Airway epithelial cell (primary cell): ENCODE results near the gene TRAPPC2L. TPM values are rescaled to one million over a fixed set of nuclear protein-coding genes. Genes with fewer than 3 reads are reported as not detected.

Source experiments
- total RNA-seq: library from RNA; depleted of rRNA; stranded (reverse); fragments of >200 nt; gene quantifications from 2 replicates; pipeline ENCODE4 v1.2.3, GENCODE V29; 2015

Gene TRAPPC2L
- 38.0 and 46.8 TPM in 2 replicates for total RNA-seq

GRCh38 chr16:88856828-88857727, at the start of gene TRAPPC2L, which contains the start of gene GALNS:
TRAPPC2L (plus strand) TSS chr16:88857127; CDS start chr16:88857151, 24 bp downstream.
GALNS (minus strand) TSS chr16:88856947; CDS start chr16:88856877, 70 bp downstream.

GRCh38 chr16:88811769-88812512, 45.0 kb upstream of the TRAPPC2L start, which contains the start of gene APRT:
APRT (minus strand) TSS chr16:88811928; CDS start chr16:88811899, 29 bp downstream.

GRCh38 chr16:88866151-88866920, 9.4 kb downstream of the TRAPPC2L start, which contains the start of gene PABPN1L:
PABPN1L (minus strand) TSS chr16:88866660; CDS start chr16:88866606, 54 bp downstream.

Other genes starting within 250 kb of the TRAPPC2L start
- not detected in 2 replicates for gene IL17C, start 218.6 kb upstream of the TRAPPC2L start, total RNA-seq
- 259 and 301 TPM in 2 replicates for gene CYBA, start 206.1 kb upstream of the TRAPPC2L start, total RNA-seq
- 198 and 203 TPM in 2 replicates for gene MVD, start 194.0 kb upstream of the TRAPPC2L start, total RNA-seq
- 0.70 and 0.71 TPM in 2 replicates for gene SNAI3, start 170.6 kb upstream of the TRAPPC2L start, total RNA-seq
- 19.7 and 24.0 TPM in 2 replicates for gene RNF166, start 150.7 kb upstream of the TRAPPC2L start, total RNA-seq
- gene CTU2, start 150.6 kb upstream of the TRAPPC2L start, total RNA-seq = 13.7 and 15.0 TPM in 2 replicates
- 192 and 206 TPM in 2 replicates for gene PIEZO1, start 71.9 kb upstream of the TRAPPC2L start, total RNA-seq
- gene CDT1, start 53.3 kb upstream of the TRAPPC2L start, total RNA-seq = 55.9 and 56.5 TPM in 2 replicates
- 296 and 338 TPM in 2 replicates for gene APRT, start 45.2 kb upstream of the TRAPPC2L start, total RNA-seq
- 10.1 and 18.1 TPM in 2 replicates for gene GALNS, start 180 bp upstream of the TRAPPC2L start, total RNA-seq
- gene PABPN1L, start 9.5 kb downstream of the TRAPPC2L start, total RNA-seq = not detected in 2 replicates
- gene CBFA2T3, start 120.1 kb downstream of the TRAPPC2L start, total RNA-seq = 0.09 and 0.63 TPM in 2 replicates
- 24.3 and 36.7 TPM in 2 replicates for gene ACSF3, start 236.7 kb downstream of the TRAPPC2L start, total RNA-seq